HG03432 (cell line): Measurements from ENCODE around the gene FNDC4.
A peak's percentile ranks its signal among the peaks of the same experiment; 100 is the strongest.

Source experiments
- ATAC-seq: cut with Tn5 transposase; IDR thresholded peaks from one replicate; pipeline ENCODE4 v1.9.1; 2021; ENCODE audit warnings: mild to moderate bottlenecking, moderate library complexity; ENCODE audit not compliant: unreplicated experiment

Gene FNDC4

GRCh38 chr2:27494284-27494943, 586 bp downstream of the FNDC4 start:
- no peak for ATAC-seq

GRCh38 chr2:27493948-27494283, 1.1 kb downstream of the FNDC4 start:
- no peak for ATAC-seq

- ATAC-seq: no peak
Observed at GRCh38 chr2:27492557-27492956, 2.4 kb downstream of the FNDC4 start.

- ATAC-seq: peak; percentile 95
Observed at GRCh38 chr2:27489498-27490397, 5.3 kb downstream of the FNDC4 start, which contains the start of gene IFT172. Gene IFT172, minus strand, starts transcription at chr2:27489743. Its CDS starts 90 bp downstream, at chr2:27489653.

GRCh38 chr2:27489118-27489497, 5.9 kb downstream of the FNDC4 start:
- ATAC-seq: peak; percentile 2

- no peak for ATAC-seq
Observed at GRCh38 chr2:27485496-27485895, 9.5 kb downstream of the FNDC4 start.

GRCh38 chr2:27471961-27472360, 23.0 kb downstream of the FNDC4 start:
- no peak for ATAC-seq

GRCh38 chr2:27464443-27464842, 30.6 kb downstream of the FNDC4 start:
- ATAC-seq: no peak

- no peak for ATAC-seq
Observed at GRCh38 chr2:27461118-27461517, 33.9 kb downstream of the FNDC4 start.

- ATAC-seq: no peak
Observed at GRCh38 chr2:27453968-27454367, 41.0 kb downstream of the FNDC4 start.

- ATAC-seq: no peak
Observed at GRCh38 chr2:27451095-27451494, 43.9 kb downstream of the FNDC4 start.

GRCh38 chr2:27448381-27448780, 46.6 kb downstream of the FNDC4 start:
- ATAC-seq: no peak

GRCh38 chr2:27446057-27446456, 48.9 kb downstream of the FNDC4 start:
- ATAC-seq: no peak

- ATAC-seq: no peak
Observed at GRCh38 chr2:27445615-27446014, 49.4 kb downstream of the FNDC4 start.

GRCh38 chr2:27445155-27445554, 49.8 kb downstream of the FNDC4 start:
- no peak for ATAC-seq

GRCh38 chr2:27442920-27443282, 52.1 kb downstream of the FNDC4 start:
- ATAC-seq: no peak

GRCh38 chr2:27441958-27442919, 52.8 kb downstream of the FNDC4 start, which contains the start of gene KRTCAP3:
Gene KRTCAP3, plus strand, starts transcription at chr2:27442381. Its CDS starts 32 bp downstream, at chr2:27442413.
- ATAC-seq: no peak
